ENCODE data around the gene DIP2B. TPM values are rescaled to one million over a fixed set of nuclear protein-coding genes. Genes with fewer than 3 reads are reported as not detected.

Gene DIP2B
- total RNA-seq, 1 donor from 2014 or later = 37.1 TPM

GRCh38 chr12:50606675-50607375 is 102.0 kb downstream of the DIP2B start:
- no peak overlapping the region for H3K4me3 ChIP-seq
- H3K4me2 ChIP-seq = no peak overlapping the region
- H3F3A ChIP-seq (ENCODE audit: low read depth) = no peaks in the 10 kb centered on the region
- no peak overlapping the region for H2AFZ ChIP-seq (replicated peaks)
- no peaks in the 10 kb centered on the region for H3K9me3 ChIP-seq (ENCODE audit: low read depth)
- no peaks in the 10 kb centered on the region for H3K36me3 Mint-ChIP-seq
- no peaks in the 10 kb centered on the region for H3K4me1 ChIP-seq
- H3K9ac ChIP-seq = no peak overlapping the region
- no peaks in the 10 kb centered on the region for H3K36me3 ChIP-seq
- H3K27ac Mint-ChIP-seq = no peak overlapping the region
- H3K4me3 Mint-ChIP-seq = no peak overlapping the region
- H3K27ac ChIP-seq = no peak overlapping the region
- H4K20me1 ChIP-seq (ENCODE audit: low read depth) = no peaks in the 10 kb centered on the region
- H3K9me3 Mint-ChIP-seq = no peaks in the 10 kb centered on the region
- H3K4me1 Mint-ChIP-seq = no peaks in the 10 kb centered on the region
- no peaks in the 10 kb centered on the region for H3K27me3 ChIP-seq
- no peaks in the 10 kb centered on the region for H3K27me3 Mint-ChIP-seq (ENCODE audit: insufficient read depth, low read depth)
- no peak for DNase-seq (ENCODE audit: low spot score)
- peaks cover 32% of the 10 kb centered on the region for H3K79me2 ChIP-seq (ENCODE audit: low read depth)
- TF ChIP-seq EZH2phosphoT487 (IDR thresholded peaks at IDR 0.05) = no peak
- no peak for TF ChIP-seq CTCF (IDR thresholded peaks at IDR 0.05)
- TF ChIP-seq EZH2 (IDR thresholded peaks at IDR 0.05) = no peak

- Histone ChIP-seq H3F3A (ENCODE audit: low read depth) (peaks cover 12% of the 10 kb centered on the region), H3K4me2 (no peak overlapping the region), H3K4me1 (peaks cover 10% of the 10 kb centered on the region), H3K79me2 (ENCODE audit: low read depth) (peaks cover 21% of the 10 kb centered on the region), H4K20me1 (ENCODE audit: low read depth) (peaks cover 8% of the 10 kb centered on the region), H3K27ac (no peak overlapping the region), H3K4me3 (no peak overlapping the region), H3K9me3 (ENCODE audit: low read depth) (no peaks in the 10 kb centered on the region), H3K9ac (no peak overlapping the region), H3K36me3 (no peaks in the 10 kb centered on the region), H3K27me3 (no peaks in the 10 kb centered on the region), H2AFZ (replicated peaks) (no peak overlapping the region)
- no peak for DNase-seq (ENCODE audit: low spot score)
- Mint-ChIP-seq H3K9me3 (no peaks in the 10 kb centered on the region), H3K4me1 (no peaks in the 10 kb centered on the region), H3K36me3 (no peaks in the 10 kb centered on the region), H3K27me3 (ENCODE audit: insufficient read depth, low read depth) (no peaks in the 10 kb centered on the region), H3K27ac (no peak overlapping the region), H3K4me3 (no peak overlapping the region)
- TF ChIP-seq EZH2phosphoT487 (IDR thresholded peaks at IDR 0.05) (no peak), EZH2 (IDR thresholded peaks at IDR 0.05) (no peak), CTCF (IDR thresholded peaks at IDR 0.05) (no peak)
Measured at GRCh38 chr12:50609292-50609874, 104.6 kb downstream of the DIP2B start.

- no peak overlapping the region for H3K4me3 ChIP-seq
- no peak overlapping the region for H3K4me2 ChIP-seq
- DNase-seq (ENCODE audit: low spot score) = no peak
- Mint-ChIP-seq H3K4me3 (no peak overlapping the region), H3K27ac (no peak overlapping the region), H3K36me3 (no peaks in the 10 kb centered on the region), H3K27me3 (ENCODE audit: insufficient read depth, low read depth) (no peaks in the 10 kb centered on the region), H3K4me1 (no peaks in the 10 kb centered on the region), H3K9me3 (no peaks in the 10 kb centered on the region)
- peaks cover 21% of the 10 kb centered on the region for H3K79me2 ChIP-seq (ENCODE audit: low read depth)
- H3K4me1 ChIP-seq = peaks cover 12% of the 10 kb centered on the region
- peaks cover 15% of the 10 kb centered on the region for H3F3A ChIP-seq (ENCODE audit: low read depth)
- peaks cover 8% of the 10 kb centered on the region for H4K20me1 ChIP-seq (ENCODE audit: low read depth)
- H3K27ac ChIP-seq = no peak overlapping the region
- TF ChIP-seq EZH2phosphoT487 (IDR thresholded peaks at IDR 0.05) = no peak
- no peak for TF ChIP-seq EZH2 (IDR thresholded peaks at IDR 0.05)
- no peak for TF ChIP-seq CTCF (IDR thresholded peaks at IDR 0.05)
- H3K27me3 ChIP-seq = no peaks in the 10 kb centered on the region
- no peaks in the 10 kb centered on the region for H3K9me3 ChIP-seq (ENCODE audit: low read depth)
- no peak overlapping the region for H3K9ac ChIP-seq
- H2AFZ ChIP-seq (replicated peaks) = no peak overlapping the region
- no peaks in the 10 kb centered on the region for H3K36me3 ChIP-seq
Measured at GRCh38 chr12:50610171-50610570, 105.4 kb downstream of the DIP2B start.

Data from neural progenitor cell (in vitro differentiated cells).